HUES6 (cell line): Measurements from ENCODE around the gene LRRK1.

Experiments used
- H3K27ac ChIP-seq: 2 replicates; pipeline ENCODE4 v1.7.0; 2013; ENCODE audit warnings: low read depth, mild to moderate bottlenecking, low read length, inconsistent platforms
- H3K27me3 ChIP-seq: 2 replicates; pipeline ENCODE4 v1.6.1; 2013; ENCODE audit warnings: low read length; ENCODE audit not compliant: control insufficient read depth, insufficient read depth
- H3K36me3 ChIP-seq: 2 replicates; pipeline ENCODE4 v1.6.1; 2013; ENCODE audit warnings: low read length; ENCODE audit not compliant: control insufficient read depth, insufficient read depth
- H3K4me1 ChIP-seq: 2 replicates; pipeline ENCODE4 v1.6.1; 2013; ENCODE audit warnings: low read length; ENCODE audit not compliant: control insufficient read depth, insufficient read depth
- H3K4me3 ChIP-seq: 2 replicates; pipeline ENCODE4 v1.5.1; 2013; ENCODE audit warnings: low read depth, low read length
- H3K9ac ChIP-seq: one replicate; pipeline ENCODE4 v1.6.1; 2013; ENCODE audit warnings: mild to moderate bottlenecking, low read length
- H3K9me3 ChIP-seq: 2 replicates; pipeline ENCODE4 v1.6.1; 2013; ENCODE audit warnings: low read depth, low read length; ENCODE audit not compliant: control insufficient read depth, insufficient read depth

Gene LRRK1

GRCh38 chr15:101114166-101114565, 195.0 kb downstream of the LRRK1 start:
- H3K27ac ChIP-seq = no peak overlapping the region

GRCh38 chr15:101114610-101115009, 195.5 kb downstream of the LRRK1 start:
- Histone ChIP-seq H3K9ac (no peak overlapping the region), H3K4me1 (peaks cover 17% of the 10 kb centered on the region; the same call in 1 of the 2 replicates)

More at GRCh38 chr15:101114166-101114565, 195.0 kb downstream of the LRRK1 start:
- Histone ChIP-seq H3K36me3 (no peaks in the 10 kb centered on the region), H3K9ac (no peak overlapping the region), H3K9me3 (no peaks in the 10 kb centered on the region), H3K27me3 (no peaks in the 10 kb centered on the region), H3K4me3 (no peak overlapping the region), H3K4me1 (peaks cover 17% of the 10 kb centered on the region; the same call in 1 of the 2 replicates)

GRCh38 chr15:101115393-101115785, 196.2 kb downstream of the LRRK1 start:
- Histone ChIP-seq H3K9me3 (no peaks in the 10 kb centered on the region), H3K4me1 (peaks cover 21% of the 10 kb centered on the region), H3K27me3 (no peaks in the 10 kb centered on the region), H3K4me3 (no peak overlapping the region), H3K9ac (no peak overlapping the region), H3K36me3 (no peaks in the 10 kb centered on the region), H3K27ac (no peak overlapping the region)

More at GRCh38 chr15:101114610-101115009, 195.5 kb downstream of the LRRK1 start:
- no peak overlapping the region for H3K27ac ChIP-seq
- H3K36me3 ChIP-seq = no peaks in the 10 kb centered on the region
- no peaks in the 10 kb centered on the region for H3K9me3 ChIP-seq
- no peaks in the 10 kb centered on the region for H3K27me3 ChIP-seq
- H3K4me3 ChIP-seq = no peak overlapping the region

GRCh38 chr15:101115786-101116680, 196.9 kb downstream of the LRRK1 start:
- H3K36me3 ChIP-seq = no peaks in the 10 kb centered on the region
- peaks cover 26% of the 10 kb centered on the region for H3K4me1 ChIP-seq
- H3K9me3 ChIP-seq = no peaks in the 10 kb centered on the region
- H3K27ac ChIP-seq = no peak overlapping the region
- no peaks in the 10 kb centered on the region for H3K27me3 ChIP-seq
- no peak overlapping the region for H3K4me3 ChIP-seq
- H3K9ac ChIP-seq = no peak overlapping the region

GRCh38 chr15:101116681-101116976, 197.5 kb downstream of the LRRK1 start:
- H3K4me3 ChIP-seq = no peak overlapping the region

GRCh38 chr15:101118116-101118515, 199.0 kb downstream of the LRRK1 start:
- Histone ChIP-seq H3K9me3 (no peaks in the 10 kb centered on the region), H3K27ac (no peak overlapping the region), H3K27me3 (no peaks in the 10 kb centered on the region), H3K36me3 (no peaks in the 10 kb centered on the region), H3K4me3 (no peak overlapping the region), H3K9ac (no peak overlapping the region), H3K4me1 (peaks cover 35% of the 10 kb centered on the region)

More at GRCh38 chr15:101116681-101116976, 197.5 kb downstream of the LRRK1 start:
- Histone ChIP-seq H3K9ac (no peak overlapping the region), H3K27me3 (no peaks in the 10 kb centered on the region), H3K4me1 (peaks cover 32% of the 10 kb centered on the region), H3K9me3 (no peaks in the 10 kb centered on the region), H3K36me3 (no peaks in the 10 kb centered on the region), H3K27ac (no peak overlapping the region)

- H3K27me3 ChIP-seq = no peaks in the 10 kb centered on the region
- no peak overlapping the region for H3K4me3 ChIP-seq
- no peak overlapping the region for H3K27ac ChIP-seq
- peaks cover 34% of the 10 kb centered on the region for H3K4me1 ChIP-seq
- no peak overlapping the region for H3K9ac ChIP-seq
- no peaks in the 10 kb centered on the region for H3K36me3 ChIP-seq
- H3K9me3 ChIP-seq = no peaks in the 10 kb centered on the region
Observed at GRCh38 chr15:101118615-101119014, 199.5 kb downstream of the LRRK1 start.

GRCh38 chr15:101119181-101119580, 200.0 kb downstream of the LRRK1 start:
- Histone ChIP-seq H3K9me3 (no peaks in the 10 kb centered on the region), H3K36me3 (no peaks in the 10 kb centered on the region), H3K4me3 (no peak overlapping the region), H3K27ac (no peak overlapping the region), H3K9ac (no peak overlapping the region), H3K27me3 (no peaks in the 10 kb centered on the region), H3K4me1 (peaks cover 31% of the 10 kb centered on the region)
